Ishikawa (cell line): ENCODE data around the gene NSL1.

Source experiments
- CEBPB ChIP-seq: IDR thresholded peaks from 2 replicates; pipeline ENCODE4 v1.6.1; 2012
- CREB1 ChIP-seq: IDR thresholded peaks from 2 replicates; pipeline ENCODE4 v1.6.1; 2012; ENCODE audit warnings: low read depth
- EGR1 ChIP-seq: IDR thresholded peaks from 2 replicates; pipeline ENCODE4 v1.6.1; 2012
- EP300 ChIP-seq: IDR thresholded peaks from 2 replicates; pipeline ENCODE4 v1.6.1; 2012; ENCODE audit warnings: borderline replicate concordance
- FOXM1 ChIP-seq: IDR thresholded peaks from 2 replicates; pipeline ENCODE4 v1.6.1; 2012; ENCODE audit warnings: low read depth, borderline replicate concordance
- MAX ChIP-seq: IDR thresholded peaks from 2 replicates; pipeline ENCODE4 v1.6.1; 2012
- NFIC ChIP-seq: IDR thresholded peaks from 2 replicates; pipeline ENCODE4 v1.6.1; 2012
- RAD21 ChIP-seq: IDR thresholded peaks from 2 replicates; pipeline ENCODE4 v1.6.1; 2012; ENCODE audit warnings: low read depth
- REST ChIP-seq: IDR thresholded peaks from 2 replicates; pipeline ENCODE4 v1.6.1; 2012; ENCODE audit warnings: low read depth, mild to moderate bottlenecking
- TAF1 ChIP-seq: IDR thresholded peaks from 2 replicates; pipeline ENCODE4 v1.6.1; 2012; ENCODE audit warnings: low read depth, mild to moderate bottlenecking
- TCF12 ChIP-seq: IDR thresholded peaks from 2 replicates; pipeline ENCODE4 v1.6.1; 2012; ENCODE audit warnings: low read depth
- TEAD4 ChIP-seq: IDR thresholded peaks from 2 replicates; pipeline ENCODE4 v1.6.1; 2012
- USF1 ChIP-seq: IDR thresholded peaks from 2 replicates; pipeline ENCODE4 v1.6.1; 2012
- YY1 ChIP-seq: IDR thresholded peaks from 2 replicates; pipeline ENCODE4 v1.6.1; 2012; ENCODE audit warnings: low read depth
- ZBTB7A ChIP-seq: IDR thresholded peaks from 2 replicates; pipeline ENCODE4 v1.6.1; 2012; ENCODE audit warnings: low read depth

Gene NSL1

GRCh38 chr1:212797681-212798080 lies 6.1 kb upstream of the NSL1 start:
- TF ChIP-seq USF1 (no peak), TEAD4 (no peak), TCF12 (no peak), FOXM1 (no peak), TAF1 (no peak), EP300 (no peak), REST (no peak), CEBPB (no peak), CREB1 (no peak), RAD21 (no peak), MAX (no peak), NFIC (no peak), YY1 (no peak)

GRCh38 chr1:212794561-212795014 lies 3.0 kb upstream of the NSL1 start:
- TF ChIP-seq TCF12 (no peak), CREB1 (no peak), USF1 (no peak), MAX (no peak), ZBTB7A (no peak), EGR1 (no peak), TEAD4 (no peak), EP300 (no peak), TAF1 (no peak), YY1 (no peak), NFIC (no peak), REST (no peak), RAD21 (no peak), FOXM1 (no peak), CEBPB (no peak)

GRCh38 chr1:212792396-212792908 lies 875 bp upstream of the NSL1 start:
- TF ChIP-seq TAF1 = no peak
- TF ChIP-seq RAD21 = no peak
- no peak for TF ChIP-seq TCF12
- no peak for TF ChIP-seq ZBTB7A
- TF ChIP-seq USF1 = no peak
- TF ChIP-seq EGR1 = no peak
- no peak for TF ChIP-seq TEAD4
- no peak for TF ChIP-seq YY1
- TF ChIP-seq REST = no peak
- TF ChIP-seq FOXM1 = no peak
- no peak for TF ChIP-seq CEBPB
- TF ChIP-seq CREB1 = no peak
- no peak for TF ChIP-seq NFIC
- TF ChIP-seq EP300 = no peak
- TF ChIP-seq MAX = no peak

- TF ChIP-seq EP300 (no peak), RAD21 (no peak), CEBPB (no peak), MAX (no peak), CREB1 (no peak), REST (peak; percentile 38; the same call in 1 of the 2 replicates)
Observed at GRCh38 chr1:212791261-212791675, 309 bp downstream of the NSL1 start.
